ENCODE results near the gene THEMIS.
"Not testable (repeated sequence)": the region's sequence is repeated elsewhere in the genome, so short reads cannot be mapped to it uniquely, and the experiment has no call there.

The THEMIS gene

GRCh38 chr6:127732927-127733326, 167.9 kb downstream of the THEMIS start:
- no peak for DNase-seq (ENCODE audit: low read depth in 1 of 2, low spot score in 1 of 2)

- DNase-seq (ENCODE audit: low read depth in 1 of 2, low spot score in 1 of 2): no peak
Measured at GRCh38 chr6:127727260-127727953, 173.5 kb downstream of the THEMIS start.

- DNase-seq (ENCODE audit: low read depth in 1 of 2, low spot score in 1 of 2): no peak
Measured at GRCh38 chr6:127725821-127726220, 175.0 kb downstream of the THEMIS start.

GRCh38 chr6:127718694-127719093, 182.2 kb downstream of the THEMIS start:
- no peak for DNase-seq (ENCODE audit: low read depth in 1 of 2, low spot score in 1 of 2)

GRCh38 chr6:127717384-127717783, 183.5 kb downstream of the THEMIS start:
- DNase-seq (ENCODE audit: low read depth in 1 of 2, low spot score in 1 of 2): no peak

- no peak for DNase-seq (ENCODE audit: low read depth in 1 of 2, low spot score in 1 of 2)
Measured at GRCh38 chr6:127716465-127716864, 184.4 kb downstream of the THEMIS start.

- no peak for DNase-seq (ENCODE audit: low read depth in 1 of 2, low spot score in 1 of 2)
Measured at GRCh38 chr6:127710668-127711067, 190.2 kb downstream of the THEMIS start.

GRCh38 chr6:127706216-127706615, 194.6 kb downstream of the THEMIS start:
- no peak for DNase-seq (ENCODE audit: low read depth in 1 of 2, low spot score in 1 of 2)

GRCh38 chr6:127695108-127695507, 205.8 kb downstream of the THEMIS start:
- no peak for DNase-seq (ENCODE audit: low read depth in 1 of 2, low spot score in 1 of 2)

GRCh38 chr6:127691146-127691545, 209.7 kb downstream of the THEMIS start:
- no peak for DNase-seq (ENCODE audit: low read depth in 1 of 2, low spot score in 1 of 2)

- no peak for DNase-seq (ENCODE audit: low read depth in 1 of 2, low spot score in 1 of 2)
Measured at GRCh38 chr6:127690588-127690987, 210.3 kb downstream of the THEMIS start.

GRCh38 chr6:127690092-127690491, 210.8 kb downstream of the THEMIS start:
- DNase-seq (ENCODE audit: low read depth in 1 of 2, low spot score in 1 of 2): no peak

- DNase-seq (ENCODE audit: low read depth in 1 of 2, low spot score in 1 of 2): not testable (repeated sequence)
Measured at GRCh38 chr6:127687490-127687889, 213.4 kb downstream of the THEMIS start.

GRCh38 chr6:127686084-127686483, 214.8 kb downstream of the THEMIS start:
- no peak for DNase-seq (ENCODE audit: low read depth in 1 of 2, low spot score in 1 of 2)

- DNase-seq (ENCODE audit: low read depth in 1 of 2, low spot score in 1 of 2): no peak
Measured at GRCh38 chr6:127684501-127684900, 216.4 kb downstream of the THEMIS start.

Measured in stimulated activated CD4-positive, alpha-beta T cell treated with anti-CD3 and anti-CD28 coated beads, Interleukin-15, amount 100 ng/mL, for 1 hour (primary cell).